Natural killer cell treated with Interleukin-12 subunit alpha and Interleukin-12 subunit beta and Interleukin-15 and Interleukin-18, amount 100 ng/mL, for 72 hours (primary cell): ENCODE measurements around the gene ENPP6. TPM values are rescaled to one million over a fixed set of nuclear protein-coding genes. Genes with fewer than 3 reads are reported as not detected.
"Not testable (repeated sequence)": the region's sequence is repeated elsewhere in the genome, so short reads cannot be mapped to it uniquely, and the experiment has no call there.

ENCODE experiments used
- ATAC-seq, 2 donors: fragments of 150-1000 bp; cut with Tn5 transposase in 1 of 2; sonication (Bioruptor Pico), chemical (Tn5 transposase) in 1 of 2; 2 replicates each; pipeline ENCODE4 v1.10.0; 2021
- DNase-seq: peaks from one replicate; pipeline ENCODE4 v3.0.0; 2022; ENCODE audit warnings: low spot score
- H3K27ac Mint-ChIP-seq, 2 donors: 1 replicate in 1 of 2; 2 replicates in 1 of 2; pipeline ENCODE4 v1.8.0; 2022; ENCODE audit warnings: mixed read lengths in 2 of 2, mild to moderate bottlenecking in 1 of 2, moderate library complexity in 1 of 2
- H3K27me3 Mint-ChIP-seq, 2 donors: 1 replicate in 1 of 2; 2 replicates in 1 of 2; pipeline ENCODE4 v1.8.0; 2022; ENCODE audit warnings: mixed read lengths in 2 of 2
- H3K36me3 Mint-ChIP-seq: one replicate; pipeline ENCODE4 v1.8.0; 2022; ENCODE audit warnings: mixed read lengths
- H3K4me1 Mint-ChIP-seq, 2 donors: 1 replicate in 1 of 2; 2 replicates in 1 of 2; pipeline ENCODE4 v1.8.0; 2022; ENCODE audit warnings: low read depth in 2 of 2, mixed read lengths in 2 of 2, mild to moderate bottlenecking in 1 of 2
- H3K4me3 Mint-ChIP-seq: one replicate; pipeline ENCODE4 v1.8.0; 2022; ENCODE audit warnings: mixed read lengths
- H3K9me3 Mint-ChIP-seq: 2 replicates; pipeline ENCODE4 v1.8.0; 2022; ENCODE audit warnings: mixed read lengths
- total RNA-seq, 2 donors: library from RNA; stranded (reverse); gene quantifications; one replicate each; pipeline ENCODE4 v1.2.3, GENCODE V29; 2022

ENPP6 gene
- total RNA-seq, 2 donors from 2014 or later = 1.4 to 5.8 TPM

- no peak overlapping the region for H3K27ac Mint-ChIP-seq
- no peak overlapping the region for H3K4me3 Mint-ChIP-seq
- DNase-seq (no peak), ATAC-seq (no peak)
- peaks cover 12 to 34% of the 10 kb centered on the region in 2 donors for H3K27me3 Mint-ChIP-seq
- no peaks in the 10 kb centered on the region for H3K9me3 Mint-ChIP-seq
- H3K36me3 Mint-ChIP-seq = no peaks in the 10 kb centered on the region
- no peaks in the 10 kb centered on the region for H3K4me1 Mint-ChIP-seq
These were observed 160.8 kb downstream of the ENPP6 start for GRCh38 chr4:184056877-184057276.

GRCh38 chr4:184053434-184053833 is 164.2 kb downstream of the ENPP6 start:
- Mint-ChIP-seq H3K27me3 (peaks cover 10 to 33% of the 10 kb centered on the region in 2 donors), H3K27ac (no peak overlapping the region), H3K9me3 (peaks cover 8% of the 10 kb centered on the region), H3K4me1 (no peaks in the 10 kb centered on the region), H3K4me3 (no peak overlapping the region), H3K36me3 (peaks cover 4% of the 10 kb centered on the region)
- ATAC-seq = no peak
- no peak for DNase-seq

- Mint-ChIP-seq H3K4me3 (no peak overlapping the region), H3K9me3 (peaks cover 8% of the 10 kb centered on the region), H3K27me3 (peaks cover 10 to 39% of the 10 kb centered on the region in 2 donors)
These were observed 165.1 kb downstream of the ENPP6 start for GRCh38 chr4:184052616-184053015.

GRCh38 chr4:184051262-184051661 is 166.4 kb downstream of the ENPP6 start:
- Mint-ChIP-seq H3K36me3 (peaks cover 19% of the 10 kb centered on the region), H3K9me3 (peaks cover 17% of the 10 kb centered on the region), H3K27me3 (peaks cover 18 to 53% of the 10 kb centered on the region in 2 donors)
- not testable (repeated sequence) for H3K4me1 Mint-ChIP-seq, ATAC-seq, H3K4me3 Mint-ChIP-seq, H3K27ac Mint-ChIP-seq, DNase-seq

More at GRCh38 chr4:184052616-184053015, 165.1 kb downstream of the ENPP6 start:
- DNase-seq = no peak
- H3K4me1 Mint-ChIP-seq = no peaks in the 10 kb centered on the region
- no peak overlapping the region for H3K27ac Mint-ChIP-seq
- no peak for ATAC-seq
- H3K36me3 Mint-ChIP-seq = peaks cover 6% of the 10 kb centered on the region

DNA sequence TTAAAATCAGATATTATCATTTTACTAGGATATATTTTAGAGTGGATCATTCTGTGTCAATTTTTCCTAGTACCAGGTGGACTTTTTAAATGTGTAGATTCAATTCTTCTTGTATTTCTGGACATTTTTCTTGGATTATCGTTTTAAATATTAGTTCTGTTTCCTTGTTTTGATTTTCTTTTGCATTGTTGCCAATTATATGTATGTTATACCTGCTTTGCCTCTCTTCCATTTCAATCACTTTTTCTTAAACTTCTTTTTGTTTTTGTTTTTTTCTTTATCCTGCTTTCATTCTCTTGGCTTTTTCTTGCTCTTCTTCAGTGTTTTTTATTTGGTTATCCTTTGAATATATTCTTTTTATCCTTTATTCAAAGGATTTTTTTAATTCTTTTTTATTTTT is 171.5 kb downstream of the ENPP6 start:
- Mint-ChIP-seq H3K4me3 (no peak overlapping the region), H3K27me3 (peaks cover 34 to 64% of the 10 kb centered on the region in 2 donors), H3K36me3 (peaks cover 23% of the 10 kb centered on the region), H3K27ac (no peak overlapping the region), H3K4me1 (no peaks in the 10 kb centered on the region), H3K9me3 (peaks cover 13% of the 10 kb centered on the region)
- no peak for DNase-seq
- no peak for ATAC-seq

DNA sequence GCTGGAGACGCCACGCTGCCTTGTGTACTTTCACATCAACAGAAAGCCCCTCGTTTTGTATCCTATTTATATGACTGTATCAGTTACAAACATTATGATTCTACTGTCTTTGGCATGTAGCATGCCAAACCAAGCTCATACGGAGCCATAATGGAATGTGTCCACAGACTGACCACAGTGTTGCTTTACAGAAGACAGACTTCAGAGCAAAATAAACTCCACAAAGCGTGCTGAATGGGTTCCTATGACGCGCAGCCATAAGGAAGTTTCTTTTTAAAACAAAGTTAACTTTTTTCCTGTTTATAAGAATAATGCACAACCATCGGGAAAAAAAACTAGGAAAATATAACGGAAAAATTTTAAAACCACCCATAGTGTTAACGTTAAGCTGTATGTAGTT is 176.5 kb downstream of the ENPP6 start:
- ATAC-seq = no peak
- H3K4me3 Mint-ChIP-seq = no peak overlapping the region

DNA sequence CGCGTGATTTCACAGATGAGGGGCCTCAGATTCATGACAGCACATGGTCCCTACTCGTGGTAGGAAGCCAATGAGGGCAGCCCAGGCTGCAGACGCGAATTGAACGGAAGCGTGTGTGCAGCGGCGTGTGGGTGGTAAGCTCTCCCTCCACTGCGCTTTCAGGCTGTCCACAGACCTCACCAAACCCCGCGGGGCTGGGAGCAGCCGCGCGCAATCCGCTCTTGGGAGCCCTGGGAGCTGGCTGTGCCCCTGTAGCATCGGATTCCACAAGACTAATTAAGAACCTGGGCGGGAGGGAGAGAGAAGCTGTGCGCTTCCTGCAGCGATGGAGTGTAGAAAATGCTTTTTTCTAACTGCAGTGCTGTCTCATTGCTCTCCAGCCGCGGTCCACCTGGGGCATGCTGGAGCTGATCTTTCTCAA is 177.7 kb downstream of the ENPP6 start:
- no peak overlapping the region for H3K4me3 Mint-ChIP-seq
- ATAC-seq (peak in 1 of 2 donors; percentile 17), DNase-seq (no peak)
- peaks cover 6 to 10% of the 10 kb centered on the region in 2 donors for H3K4me1 Mint-ChIP-seq
- no peaks in the 10 kb centered on the region for H3K9me3 Mint-ChIP-seq
- no peak overlapping the region for H3K27ac Mint-ChIP-seq
- H3K36me3 Mint-ChIP-seq = no peaks in the 10 kb centered on the region
- peaks cover 40 to 53% of the 10 kb centered on the region in 2 donors for H3K27me3 Mint-ChIP-seq

More for the DNA sequence above, 176.5 kb downstream of the ENPP6 start:
- H3K36me3 Mint-ChIP-seq = peaks cover 3% of the 10 kb centered on the region
- DNase-seq = no peak
- H3K27me3 Mint-ChIP-seq = peaks cover 41 to 55% of the 10 kb centered on the region in 2 donors
- H3K9me3 Mint-ChIP-seq = no peaks in the 10 kb centered on the region
- no peak overlapping the region for H3K27ac Mint-ChIP-seq
- H3K4me1 Mint-ChIP-seq = peaks cover 6 to 10% of the 10 kb centered on the region in 2 donors
